HG03045 (cell line): ENCODE measurements around the gene LHFPL6.

Experiments
- ATAC-seq: cut with Tn5 transposase; IDR thresholded peaks from one replicate; pipeline ENCODE4 v1.9.1; 2021; ENCODE audit warnings: mild to moderate bottlenecking, moderate library complexity; ENCODE audit not compliant: unreplicated experiment

The LHFPL6 gene

DNA sequence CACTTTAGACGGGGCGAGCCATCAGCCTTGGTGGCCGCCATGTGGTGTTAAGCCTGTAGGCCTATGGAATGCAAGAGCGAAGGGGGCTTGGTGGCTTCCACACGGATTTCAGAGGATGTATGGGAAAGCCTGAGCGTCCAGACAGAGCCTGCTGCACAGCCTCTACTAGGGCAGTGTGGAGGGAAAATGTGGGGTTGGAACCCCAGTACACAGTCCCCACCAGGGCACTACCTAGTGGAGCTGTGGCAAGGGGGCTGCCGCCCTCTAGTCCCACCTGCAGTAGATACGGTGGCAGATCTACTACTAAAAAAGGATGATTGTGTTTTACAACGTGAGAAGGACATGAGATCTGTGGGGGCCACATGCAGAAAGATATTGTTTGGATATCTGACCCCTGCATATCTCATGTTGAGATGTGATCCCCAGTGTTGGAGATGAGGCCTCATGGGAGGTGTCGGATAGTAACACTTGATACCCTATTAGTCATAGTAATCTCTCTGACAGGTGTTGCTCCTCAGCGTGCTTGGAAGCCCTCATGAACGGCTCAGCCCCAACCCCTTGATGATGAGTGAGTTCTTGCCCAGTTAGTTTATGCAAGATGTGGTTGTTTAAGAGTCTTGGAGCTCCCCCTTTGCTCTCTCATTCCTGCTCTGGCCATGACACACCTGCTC is 45.6 kb downstream of the LHFPL6 start:
- no peak for ATAC-seq

DNA sequence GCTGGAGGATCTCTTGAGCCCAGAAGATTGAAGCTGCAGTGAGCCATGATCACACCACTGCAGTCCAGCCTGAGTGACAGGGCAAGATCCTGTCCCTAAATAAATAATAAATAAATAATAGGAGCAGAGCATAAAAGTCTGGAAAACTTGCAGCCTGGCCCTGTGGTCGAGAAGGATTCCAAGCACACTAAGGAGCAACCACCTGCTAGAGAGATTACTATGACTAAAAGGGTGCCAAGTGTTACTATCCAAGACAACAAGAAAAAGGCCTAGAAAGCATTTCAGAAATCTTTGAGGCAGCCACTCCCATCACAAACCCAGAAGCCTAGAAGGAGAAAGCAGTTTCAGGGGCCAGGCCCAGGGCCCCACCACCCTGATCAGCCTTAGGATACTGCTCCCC is 46.1 kb downstream of the LHFPL6 start:
- no peak for ATAC-seq

GRCh38 chr13:39554371-39554770 is 48.6 kb downstream of the LHFPL6 start:
- no peak for ATAC-seq

GRCh38 chr13:39552246-39552645 is 50.7 kb downstream of the LHFPL6 start:
- no peak for ATAC-seq

DNA sequence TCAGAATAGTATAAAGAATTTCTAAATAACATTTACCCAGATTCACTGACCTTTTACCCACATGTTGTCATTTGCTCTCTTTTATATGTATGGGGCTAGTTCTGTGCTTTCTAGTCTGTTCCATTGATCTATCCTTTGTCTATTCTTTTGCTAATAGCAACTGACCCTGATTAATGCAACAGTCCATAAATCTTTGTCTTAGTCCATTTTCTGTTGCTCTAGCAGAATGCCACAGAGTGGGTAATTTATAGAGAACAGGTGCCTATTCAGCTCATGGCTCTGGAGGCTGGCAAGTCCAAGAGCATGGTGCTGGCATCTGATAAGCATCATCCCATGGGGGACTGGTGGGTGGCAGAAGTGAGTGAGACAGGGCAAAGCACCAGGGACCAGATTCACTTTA is 52.1 kb downstream of the LHFPL6 start:
- no peak for ATAC-seq

- ATAC-seq: no peak
Measured at GRCh38 chr13:39547108-39547507, 55.9 kb downstream of the LHFPL6 start.

- ATAC-seq: no peak
Measured at GRCh38 chr13:39542361-39542760, 60.6 kb downstream of the LHFPL6 start.

- no peak for ATAC-seq
Measured at GRCh38 chr13:39540929-39541605, 61.9 kb downstream of the LHFPL6 start.

- no peak for ATAC-seq
Measured at GRCh38 chr13:39538816-39539790, 63.9 kb downstream of the LHFPL6 start.

DNA sequence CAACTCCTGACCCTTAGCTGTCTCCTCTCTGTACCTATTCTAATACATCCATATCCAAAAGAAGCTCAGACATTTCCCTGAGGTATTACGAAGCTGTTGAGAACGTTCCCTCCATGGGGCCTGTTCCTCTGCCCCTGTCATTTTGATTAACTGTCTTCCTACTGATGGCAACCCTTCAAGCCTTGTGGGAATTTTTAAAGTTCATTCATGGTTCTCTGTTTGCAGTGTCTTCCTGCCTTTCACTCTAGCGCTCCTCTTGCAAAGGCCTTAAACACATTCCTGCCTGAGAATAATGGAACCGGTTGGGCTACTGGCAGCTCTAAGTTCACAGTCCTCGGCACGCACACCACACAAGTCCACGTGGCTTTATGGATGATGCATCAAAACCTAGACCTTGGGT is 66.1 kb downstream of the LHFPL6 start:
- ATAC-seq: no peak

DNA sequence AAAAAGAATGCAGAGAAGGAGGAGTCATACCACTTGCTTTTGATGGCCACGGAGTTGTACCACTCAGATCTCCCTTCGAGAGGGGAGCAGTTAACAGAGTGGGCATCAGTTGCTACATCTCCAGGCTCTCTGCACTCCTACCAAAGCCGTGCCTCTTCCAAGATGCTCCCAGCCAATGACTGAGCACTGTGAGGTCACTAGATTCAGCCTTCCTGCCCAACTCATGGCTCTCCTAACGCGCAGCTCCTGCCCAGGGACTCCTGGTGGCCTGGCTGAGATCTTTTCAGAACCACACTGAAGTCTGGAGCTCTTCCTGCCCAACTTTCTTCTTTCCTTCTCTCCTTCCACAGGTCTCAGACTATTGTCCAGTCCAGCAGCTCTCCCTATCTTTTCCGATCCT is 66.7 kb downstream of the LHFPL6 start:
- no peak for ATAC-seq

DNA sequence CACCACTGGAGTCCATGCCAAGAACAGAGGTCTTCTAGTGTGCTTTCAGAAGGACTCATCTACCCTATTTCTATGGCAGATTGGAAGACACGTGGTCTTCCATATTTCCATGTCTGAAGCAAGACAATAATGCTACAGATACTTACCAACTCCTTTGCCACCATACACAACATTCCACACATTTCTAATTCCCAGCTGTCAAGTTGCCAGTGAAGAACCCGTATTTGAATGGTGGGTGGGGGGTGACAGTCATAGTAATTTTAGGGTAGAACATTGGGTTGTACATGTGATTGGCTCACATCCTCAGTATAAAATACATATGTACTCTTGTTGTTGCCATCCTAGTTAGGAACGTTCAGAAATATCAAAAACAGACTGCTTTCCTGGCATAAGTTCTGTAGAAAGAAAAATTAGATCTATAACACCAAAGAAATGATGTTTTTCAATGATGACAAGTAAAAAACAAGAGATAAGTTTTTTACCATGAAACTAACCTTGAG is 69.3 kb downstream of the LHFPL6 start:
- ATAC-seq: no peak

DNA sequence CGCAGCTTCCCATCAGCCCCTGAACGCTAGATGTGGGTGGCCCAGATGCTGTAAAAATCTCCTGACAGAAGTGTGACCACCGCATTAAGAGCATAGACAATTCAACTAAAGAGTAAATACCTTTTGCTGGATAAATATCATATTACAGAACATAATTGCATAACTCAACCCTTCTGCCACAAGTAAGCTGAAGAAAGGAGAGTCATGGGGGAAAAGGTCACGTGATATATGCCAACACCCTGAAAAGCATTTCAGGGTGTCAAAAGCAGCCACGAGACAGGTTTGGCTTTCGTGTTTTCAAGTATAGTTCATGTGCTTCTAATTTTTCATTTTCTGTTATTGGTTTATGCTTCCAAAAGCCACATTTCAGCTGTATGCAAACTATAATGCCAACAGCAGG is 71.3 kb downstream of the LHFPL6 start:
- no peak for ATAC-seq

DNA sequence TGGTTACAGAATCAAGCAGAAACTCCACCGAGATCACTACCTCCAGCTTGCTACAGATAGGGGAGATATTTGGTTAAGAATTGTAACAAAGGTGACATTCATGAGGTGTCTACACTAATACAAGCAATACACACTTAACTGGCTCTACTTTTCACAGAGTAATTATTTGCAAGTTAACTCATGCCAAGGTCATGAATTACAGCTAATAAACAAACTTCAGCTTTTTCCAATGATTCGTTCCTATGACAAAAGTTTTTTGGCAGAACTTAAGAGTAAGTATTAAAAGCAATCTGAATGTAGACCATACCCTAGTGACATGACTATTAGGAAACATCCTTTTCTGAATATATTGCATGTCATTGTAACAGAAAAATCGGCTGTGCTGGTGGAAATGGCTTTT is 72.1 kb downstream of the LHFPL6 start:
- no peak for ATAC-seq

DNA sequence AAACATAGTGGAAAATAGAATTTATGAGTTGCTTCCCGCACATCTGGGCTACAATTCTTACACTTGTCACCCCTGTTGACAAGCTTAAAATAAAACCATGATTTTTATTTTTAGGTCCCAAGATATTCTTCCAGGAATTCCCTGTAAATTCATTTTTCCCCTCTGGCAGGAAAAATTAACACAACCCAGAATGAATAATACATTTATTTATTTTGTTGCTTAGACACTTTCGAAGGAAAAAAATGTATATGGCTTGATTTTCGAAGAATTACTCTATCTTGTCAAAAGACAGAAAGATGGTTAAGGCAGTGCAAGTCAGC is 74.4 kb downstream of the LHFPL6 start:
- no peak for ATAC-seq

- ATAC-seq: no peak
Measured at GRCh38 chr13:39527961-39528660, 74.9 kb downstream of the LHFPL6 start.

DNA sequence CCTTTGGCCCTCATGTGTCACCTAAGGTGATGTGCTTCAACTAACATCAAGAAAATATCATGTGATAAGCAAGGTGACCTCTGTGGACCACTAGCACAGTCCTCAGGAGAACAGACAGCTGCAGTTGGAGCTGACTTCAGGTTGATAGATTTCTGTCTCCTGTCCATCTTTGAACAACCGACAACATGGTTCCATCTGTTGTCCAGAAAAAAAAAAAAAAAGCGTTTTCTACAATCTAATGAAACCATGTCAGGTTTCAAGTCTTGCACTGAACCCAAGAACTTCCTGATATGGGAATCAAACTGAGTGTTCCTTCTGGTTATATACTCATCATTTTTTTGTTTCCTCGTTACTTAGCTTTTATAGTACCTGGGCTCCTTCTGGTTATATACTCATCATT is 75.7 kb downstream of the LHFPL6 start:
- ATAC-seq: no peak

GRCh38 chr13:39526499-39526898 is 76.5 kb downstream of the LHFPL6 start:
- ATAC-seq: no peak

- no peak for ATAC-seq
Measured at GRCh38 chr13:39525506-39525905, 77.5 kb downstream of the LHFPL6 start.

GRCh38 chr13:39524795-39525194 is 78.2 kb downstream of the LHFPL6 start:
- no peak for ATAC-seq

- no peak for ATAC-seq
Measured at GRCh38 chr13:39522329-39522728, 80.7 kb downstream of the LHFPL6 start.
